Stimulated activated CD4-positive, alpha-beta T cell treated with anti-CD3 and anti-CD28 coated beads, Interleukin-2, amount 100 ng/mL, for 24 hours (primary cell): ENCODE measurements around the gene C20orf204.

Experiments
- DNase-seq, 2 donors: peaks; one replicate each; pipeline ENCODE4 v3.0.0-alpha.2; 2020

C20orf204 gene

DNA sequence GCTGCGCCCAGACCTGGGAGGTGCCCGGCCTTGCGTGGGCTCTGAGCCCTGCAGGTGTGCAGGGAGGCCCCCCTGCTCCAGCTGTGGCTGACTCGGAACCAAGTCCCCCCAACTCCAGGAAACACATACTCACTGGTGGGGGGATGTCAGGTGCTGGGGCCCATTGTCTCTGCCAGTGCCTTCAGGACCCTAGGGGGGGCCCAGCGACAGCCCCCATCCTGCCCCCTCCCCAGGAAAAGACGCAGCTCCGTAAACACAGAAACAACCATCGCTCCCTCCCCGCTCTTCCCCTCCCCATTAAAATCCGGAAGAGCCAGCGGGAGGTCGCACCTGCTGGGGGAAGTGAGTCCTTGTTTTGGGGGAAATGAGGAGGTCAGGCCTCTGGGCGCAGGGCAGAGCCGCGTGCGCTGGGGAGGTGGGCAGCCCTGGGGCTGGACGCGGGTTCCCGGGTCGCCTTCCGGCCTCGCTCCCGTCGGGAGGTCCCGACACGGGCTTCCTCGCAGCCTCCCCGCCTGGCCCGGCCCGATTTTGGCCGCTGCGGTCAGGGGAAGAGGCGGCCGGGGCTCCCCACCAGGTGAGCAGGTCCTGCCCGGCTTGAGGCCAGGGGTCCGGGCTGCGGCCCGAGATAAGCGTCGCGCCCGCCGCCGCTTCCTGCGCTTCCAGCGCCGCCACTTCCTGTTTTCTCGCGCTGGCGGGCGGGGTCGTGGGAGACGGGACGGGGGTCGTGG is 6.2 kb downstream of the C20orf204 start:
- DNase-seq: peak in 1 of 2 donors; percentile 41

DNA sequence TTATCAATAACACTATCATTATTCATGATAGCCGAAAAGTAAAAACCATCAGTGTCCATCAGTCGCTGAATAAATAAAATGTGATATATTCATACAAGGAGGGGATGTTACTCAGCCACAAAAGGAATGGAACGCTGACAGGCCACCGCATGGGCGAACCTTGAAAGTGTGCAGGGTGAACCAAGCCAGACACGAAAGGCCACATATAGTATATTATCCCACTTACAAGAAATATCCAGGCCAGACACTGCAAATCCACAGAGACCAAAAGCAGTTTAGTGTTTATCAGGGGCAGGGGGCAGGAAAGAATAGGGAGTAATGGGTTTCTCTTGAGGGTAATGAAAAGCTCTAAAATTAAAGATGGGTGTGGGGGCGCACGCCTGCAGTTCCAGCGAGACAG is 7.8 kb downstream of the C20orf204 start:
- DNase-seq: no peak

DNA sequence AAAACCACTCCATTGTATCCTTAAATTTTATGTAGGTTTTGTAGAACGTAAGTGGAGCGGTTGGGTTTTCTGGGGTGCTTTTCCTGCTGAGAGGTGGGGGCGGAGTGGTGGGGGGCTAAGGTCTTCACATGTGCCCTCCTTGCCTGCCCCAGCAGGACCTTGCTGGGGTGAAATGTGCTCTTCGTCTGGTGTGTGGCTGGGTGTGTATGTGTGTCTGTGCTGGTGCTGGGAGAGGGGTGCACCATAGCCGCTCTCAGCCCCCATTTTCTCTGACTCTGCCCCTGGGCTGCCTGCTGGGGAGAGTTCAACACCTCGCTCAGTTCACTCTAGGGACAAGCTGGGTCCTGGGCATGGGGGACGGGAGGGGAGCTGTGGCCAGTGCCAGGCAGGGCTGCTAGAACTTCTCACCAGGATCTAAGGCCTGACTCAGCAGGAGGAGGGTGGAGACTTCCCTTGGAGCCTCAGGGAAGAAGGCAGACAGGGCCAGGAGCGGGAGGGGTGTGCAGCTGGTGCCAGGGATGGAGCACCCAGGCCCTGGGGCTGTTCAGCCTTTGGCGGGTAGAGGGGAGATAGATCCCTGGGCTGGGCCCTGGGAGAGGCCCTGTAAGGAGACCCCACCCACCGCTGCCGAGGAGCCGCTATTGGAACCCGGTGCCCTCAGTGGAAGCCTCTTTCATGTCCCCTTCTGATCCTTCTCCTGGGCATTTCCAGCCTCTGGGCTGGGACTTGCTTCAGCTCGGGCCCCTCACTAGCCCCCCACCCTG is 8.7 kb downstream of the C20orf204 start:
- DNase-seq: no peak

DNA sequence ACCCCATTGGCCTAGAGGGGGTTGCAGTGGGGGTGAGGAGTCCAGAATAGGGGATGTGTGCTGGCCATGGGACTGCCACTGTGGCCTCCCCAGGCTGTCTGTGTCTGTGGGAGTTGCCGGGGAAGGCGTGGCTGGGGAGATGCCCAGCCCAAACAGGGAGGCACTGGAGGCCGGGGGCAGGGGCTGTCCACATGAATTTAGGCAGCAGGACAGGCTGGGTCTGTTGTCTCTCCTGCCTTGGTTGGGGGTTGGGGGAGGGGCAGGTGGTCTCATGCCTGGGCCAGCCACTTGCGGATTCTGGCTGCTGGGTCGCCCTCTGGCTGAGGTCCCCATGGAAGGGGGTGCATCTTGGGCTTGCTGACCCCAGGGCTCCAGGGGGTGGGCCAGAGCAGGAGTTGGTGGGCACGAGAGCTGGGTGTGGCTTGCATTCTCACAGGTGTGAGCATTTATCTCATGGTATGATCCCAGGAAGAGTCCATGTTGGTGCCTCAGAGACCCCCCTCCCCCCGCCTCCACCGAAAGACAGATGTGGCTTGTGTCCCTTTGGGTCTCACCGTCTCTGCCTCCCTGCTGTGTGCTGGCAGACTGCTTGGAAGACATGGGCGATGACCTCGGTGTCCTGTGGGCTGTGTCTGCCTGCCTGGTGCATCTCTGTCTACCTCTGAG is 9.5 kb downstream of the C20orf204 start:
- DNase-seq: no peak

DNA sequence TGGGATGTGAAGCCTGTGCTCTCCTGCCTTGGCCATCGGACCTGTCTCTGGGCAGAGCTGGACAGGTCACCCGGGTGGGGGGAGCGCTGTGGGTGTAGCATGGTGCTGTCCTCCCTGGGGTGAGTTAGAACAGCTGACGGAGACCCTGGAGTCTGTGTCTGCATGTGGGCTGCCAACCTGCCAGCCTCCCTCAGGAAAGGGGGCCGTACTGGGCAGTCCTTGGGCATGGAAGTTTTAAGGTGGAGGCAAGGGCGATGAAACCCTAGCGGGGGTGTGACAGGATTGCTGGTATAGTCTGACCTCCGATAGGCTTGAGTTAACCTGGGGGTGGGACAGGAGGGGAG is 11.0 kb downstream of the C20orf204 start:
- DNase-seq: no peak

DNA sequence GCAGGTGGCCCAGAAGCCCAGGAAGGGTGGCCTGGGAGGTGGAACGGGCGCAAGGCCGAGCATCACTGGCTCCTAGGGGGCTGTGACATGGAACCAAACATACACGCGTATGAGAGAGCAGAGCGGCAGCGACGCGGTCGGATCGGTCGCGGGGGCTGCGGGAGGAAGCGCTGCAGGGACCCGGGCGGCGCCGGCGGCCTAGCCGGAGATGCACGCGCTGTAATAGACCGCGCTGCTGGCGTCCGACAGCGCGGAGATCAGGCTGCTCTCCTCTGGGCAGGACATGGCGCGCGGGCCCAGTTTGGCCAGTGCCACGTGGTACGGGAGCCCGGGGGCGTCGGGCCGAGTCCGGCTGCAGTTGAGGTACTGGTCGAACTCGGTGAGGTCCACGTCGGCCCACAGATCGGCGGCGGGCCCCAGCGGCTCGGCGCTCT is 12.0 kb downstream of the C20orf204 start:
- no peak for DNase-seq

DNA sequence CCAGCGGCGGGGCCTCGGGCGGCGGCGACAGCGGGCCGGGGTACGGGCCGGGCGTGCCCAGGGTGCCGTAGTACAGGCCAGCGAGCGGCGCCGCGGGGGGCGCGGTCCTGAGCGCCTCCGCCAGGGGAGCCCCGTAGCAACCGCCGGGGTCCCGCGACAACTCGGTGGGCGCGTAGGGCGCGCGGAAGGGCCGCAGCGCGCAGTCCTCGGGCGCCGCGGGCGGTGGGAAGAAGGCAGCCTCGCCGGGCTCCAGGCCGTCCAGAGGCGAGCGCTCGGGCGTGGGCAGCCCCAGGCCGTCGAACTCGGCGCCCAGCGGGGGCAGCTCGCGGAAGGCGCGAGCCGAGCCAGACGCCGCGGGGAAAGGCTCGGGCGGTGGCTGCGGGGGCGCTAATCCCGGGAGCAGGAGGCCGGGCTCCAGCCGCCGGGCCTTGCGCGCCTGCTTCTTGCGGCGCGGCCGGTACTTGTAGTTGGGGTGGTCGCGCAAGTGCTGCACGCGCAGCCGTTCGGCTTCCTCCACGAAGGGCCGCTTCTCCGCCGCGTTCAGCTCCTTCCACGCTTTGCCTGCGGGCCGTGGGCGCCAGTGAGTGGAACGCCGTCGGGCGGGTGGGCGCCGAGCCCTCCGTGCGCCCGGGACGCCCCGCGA is 12.5 kb downstream of the C20orf204 start:
- DNase-seq: no peak

DNA sequence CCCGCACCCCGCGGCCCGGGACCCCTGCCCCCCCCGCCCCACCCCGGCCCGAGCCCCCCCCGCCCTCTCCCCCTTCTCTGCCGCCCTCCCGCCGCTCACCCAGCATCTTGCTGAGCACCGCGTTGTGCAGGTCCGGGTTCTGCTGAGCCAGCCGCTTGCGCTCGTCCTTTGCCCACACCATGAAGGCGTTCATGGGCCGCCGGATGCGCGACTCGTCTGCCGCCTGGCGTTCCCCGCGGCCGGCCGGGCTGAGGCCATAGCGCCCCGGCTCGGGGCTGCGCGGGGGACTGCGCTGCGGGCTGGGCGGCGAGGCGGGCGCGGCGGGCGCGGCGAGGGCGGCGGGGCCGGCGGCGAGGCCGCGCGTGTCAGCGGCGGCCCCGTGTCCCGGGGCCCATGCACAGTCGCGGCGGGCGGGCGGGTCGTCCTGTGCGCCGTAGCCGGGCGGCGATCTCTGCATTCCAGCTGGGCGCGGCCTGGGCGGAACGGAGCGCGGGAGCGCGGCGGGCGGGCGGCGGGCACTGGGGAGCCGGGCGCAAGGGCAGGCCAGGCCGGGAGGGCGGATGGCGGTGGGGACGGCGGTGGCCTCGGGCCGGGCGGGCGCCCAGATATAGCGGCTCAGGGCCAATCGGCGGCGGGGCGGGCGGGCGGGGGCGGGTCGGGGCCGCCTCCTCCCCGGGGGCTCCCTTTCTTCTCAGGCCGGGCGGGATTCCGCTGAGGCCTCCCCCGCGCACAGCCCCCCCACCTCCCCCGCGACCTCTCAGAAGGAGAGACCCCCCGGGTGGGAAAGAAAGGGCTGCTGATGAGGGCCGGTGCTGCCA is 13.3 kb downstream of the C20orf204 start, which contains the start of gene SOX18:
SOX18 (minus strand) TSS at position 580 of the 818 bp plus-strand sequence; CDS start at position 457, 123 bp downstream.
- DNase-seq: peak in 1 of 2 donors; percentile 60

DNA sequence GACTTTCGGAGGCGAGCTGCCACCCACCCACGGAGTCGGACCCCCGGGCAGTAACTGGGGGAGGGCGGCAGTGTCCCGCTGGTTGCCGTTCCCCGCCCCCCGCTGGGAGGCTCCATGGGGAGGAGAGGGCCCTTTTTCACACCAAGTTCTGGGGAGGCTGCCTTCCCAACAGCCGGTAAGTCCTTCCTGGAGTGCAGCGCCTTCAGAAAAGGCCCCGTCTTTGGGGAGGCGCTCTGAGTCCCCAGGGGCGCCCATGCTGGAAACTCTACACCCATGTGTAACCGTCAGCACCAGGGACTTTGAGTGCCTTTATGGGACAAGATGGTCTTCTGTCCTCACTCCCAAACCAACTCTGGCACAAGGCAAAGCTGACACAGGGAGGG is 13.9 kb downstream of the C20orf204 start:
- DNase-seq: no peak

DNA sequence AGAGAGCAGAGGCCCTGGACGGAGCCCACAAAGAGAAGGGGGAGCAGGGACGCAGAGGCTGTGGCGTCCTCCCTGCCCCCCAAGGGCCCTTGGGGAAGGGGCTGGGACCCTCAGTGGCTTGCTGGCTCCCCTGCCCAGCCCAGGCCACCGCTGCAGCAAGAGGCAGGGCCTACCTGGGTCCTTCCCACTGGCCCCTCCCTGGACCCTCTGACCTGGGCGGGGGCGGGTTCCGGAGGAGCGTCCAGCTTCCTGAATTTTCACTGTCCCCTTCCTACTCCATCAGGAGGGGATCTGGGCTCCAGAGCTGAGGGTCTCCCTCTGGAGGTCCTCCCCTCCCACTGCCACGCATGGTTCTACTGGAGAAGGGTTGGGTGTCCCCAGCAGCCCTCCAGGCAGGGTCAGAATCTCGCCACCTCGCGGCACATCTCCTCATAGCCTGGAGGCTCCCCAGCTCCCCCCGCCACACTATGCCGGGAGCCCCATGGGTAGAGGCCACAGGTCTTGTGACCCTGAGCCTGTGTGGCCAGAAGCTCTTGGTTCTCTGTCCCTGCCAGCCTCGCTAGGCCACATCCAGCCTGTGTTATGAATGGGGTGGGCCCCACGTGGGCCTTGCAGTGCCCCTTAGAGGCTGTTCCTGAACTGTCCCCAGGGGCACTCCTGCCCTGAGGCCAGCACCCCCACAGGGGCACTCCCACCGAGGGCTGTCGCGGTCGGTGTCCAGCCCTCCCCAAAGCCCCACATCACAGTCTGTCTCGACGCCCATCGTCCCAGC is 14.5 kb downstream of the C20orf204 start:
- DNase-seq: no peak

DNA sequence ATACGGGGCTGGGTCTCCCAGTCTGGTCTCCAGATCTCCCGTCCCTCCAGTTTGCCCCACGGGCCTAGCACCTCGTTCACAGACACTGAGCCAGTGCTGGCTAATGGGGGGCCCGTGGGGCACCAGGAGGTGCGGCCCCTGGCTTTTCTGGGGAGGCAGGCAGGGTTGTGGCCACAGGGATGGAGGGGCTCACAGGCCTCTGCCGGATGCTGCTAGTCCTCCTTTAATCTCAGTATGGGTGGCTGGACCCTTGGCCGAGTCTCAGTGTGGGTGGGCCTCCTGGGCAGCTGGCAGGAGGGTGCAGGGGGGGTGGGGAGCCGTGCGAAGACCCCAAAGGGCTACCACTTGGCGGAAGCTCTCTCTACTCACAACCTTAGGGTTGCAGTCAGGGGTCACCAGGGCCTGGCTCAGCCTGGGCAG is 15.1 kb downstream of the C20orf204 start:
- no peak for DNase-seq

DNA sequence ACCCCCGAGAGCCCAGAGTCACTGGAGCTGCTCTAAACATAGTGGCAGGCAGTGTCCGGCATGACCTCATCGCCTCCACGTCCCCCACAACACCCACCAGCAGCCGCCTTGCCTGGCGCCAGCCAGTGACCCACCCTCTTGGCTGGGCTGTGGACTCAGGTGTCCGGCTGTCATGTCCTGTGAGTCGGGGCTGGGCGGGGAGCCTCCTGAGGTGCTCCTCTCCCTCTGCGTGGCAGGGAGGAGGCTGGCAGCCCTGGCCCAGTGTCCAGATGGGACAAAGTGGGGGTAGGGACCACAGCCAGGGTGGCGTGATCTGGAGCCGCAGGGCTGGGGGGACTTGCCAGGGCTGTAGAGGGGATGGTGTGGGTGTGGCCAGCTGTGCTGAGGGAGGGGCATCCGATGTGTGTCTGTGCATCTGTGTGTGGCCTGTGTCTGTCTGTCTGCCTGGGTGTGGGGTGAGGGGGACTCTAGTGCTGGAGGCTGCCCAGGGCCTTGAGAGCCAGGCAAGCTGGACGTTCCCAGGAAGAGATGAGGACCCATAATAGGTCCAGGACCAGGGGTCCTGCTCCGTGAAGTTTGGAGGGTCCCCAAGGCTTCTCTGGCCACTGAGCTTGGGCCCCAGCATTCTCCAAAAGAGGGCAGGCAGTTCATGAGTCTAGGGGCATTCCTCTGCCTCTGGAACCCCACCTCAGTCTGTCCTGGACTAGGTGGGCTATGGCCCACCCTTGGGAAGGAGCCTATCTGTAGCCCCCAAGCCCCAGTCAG is 15.8 kb downstream of the C20orf204 start:
- no peak for DNase-seq

DNA sequence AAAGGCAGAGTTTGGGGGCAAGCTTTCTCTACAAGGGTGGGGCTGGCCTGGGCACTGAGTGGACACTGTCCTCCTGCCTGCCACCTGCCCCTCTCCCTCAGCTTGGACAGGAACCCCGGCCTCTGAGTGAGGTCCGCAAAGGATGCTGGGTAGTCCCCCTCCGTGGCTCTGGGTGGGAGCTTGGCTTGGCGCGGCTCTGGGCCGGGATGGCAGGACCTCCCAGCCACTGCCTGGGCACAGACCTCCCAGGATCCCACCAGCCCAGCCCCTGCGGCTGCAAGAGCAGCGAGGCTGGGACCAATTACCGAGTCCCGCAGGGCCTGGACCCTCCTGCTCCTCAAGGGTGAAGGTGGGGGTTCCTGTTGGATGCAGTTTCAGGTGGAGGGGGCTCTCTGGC is 16.3 kb downstream of the C20orf204 start:
- DNase-seq: no peak

DNA sequence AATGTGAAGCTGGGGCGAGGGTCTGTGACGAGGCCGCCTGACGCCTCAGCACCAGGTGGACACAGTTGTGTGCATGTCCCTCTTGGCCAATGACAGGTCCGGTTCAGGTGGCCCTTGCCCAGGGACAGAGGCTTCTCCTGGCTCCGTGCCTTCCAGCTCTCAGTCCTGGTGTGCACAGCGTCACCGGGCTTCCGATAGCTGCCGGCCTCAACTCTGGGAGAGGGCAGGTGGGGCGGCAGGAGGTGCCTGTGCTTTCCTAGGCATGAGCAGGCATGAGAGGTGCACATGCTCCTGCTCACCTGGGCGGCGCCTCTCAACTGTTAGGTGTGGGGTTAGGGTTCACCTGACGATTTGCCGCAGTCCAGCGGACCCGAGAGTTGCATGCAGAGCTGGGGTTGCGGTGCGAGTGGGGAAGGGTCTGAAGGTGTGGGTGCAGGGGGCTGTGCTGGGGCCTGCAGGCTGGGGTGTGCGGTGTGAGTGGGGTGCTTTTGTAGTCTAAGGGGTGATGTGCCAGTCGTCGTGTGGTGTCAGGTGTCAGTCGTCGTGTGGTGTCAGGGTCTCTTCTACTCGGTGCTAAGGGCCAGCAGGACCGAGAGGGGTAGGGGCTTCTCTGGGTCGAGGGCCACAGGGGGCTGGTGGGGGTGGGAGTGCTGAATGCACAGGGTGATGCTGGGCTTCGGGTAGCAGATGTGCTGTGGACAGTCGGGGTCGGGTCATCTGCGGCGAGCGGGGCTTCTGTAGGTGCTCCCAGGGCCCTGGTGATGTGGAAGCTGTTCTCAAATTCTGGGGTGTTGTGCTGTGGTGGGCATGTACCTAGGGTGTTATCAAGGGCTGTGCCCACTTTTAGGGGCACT is 17.2 kb downstream of the C20orf204 start:
- no peak for DNase-seq

DNA sequence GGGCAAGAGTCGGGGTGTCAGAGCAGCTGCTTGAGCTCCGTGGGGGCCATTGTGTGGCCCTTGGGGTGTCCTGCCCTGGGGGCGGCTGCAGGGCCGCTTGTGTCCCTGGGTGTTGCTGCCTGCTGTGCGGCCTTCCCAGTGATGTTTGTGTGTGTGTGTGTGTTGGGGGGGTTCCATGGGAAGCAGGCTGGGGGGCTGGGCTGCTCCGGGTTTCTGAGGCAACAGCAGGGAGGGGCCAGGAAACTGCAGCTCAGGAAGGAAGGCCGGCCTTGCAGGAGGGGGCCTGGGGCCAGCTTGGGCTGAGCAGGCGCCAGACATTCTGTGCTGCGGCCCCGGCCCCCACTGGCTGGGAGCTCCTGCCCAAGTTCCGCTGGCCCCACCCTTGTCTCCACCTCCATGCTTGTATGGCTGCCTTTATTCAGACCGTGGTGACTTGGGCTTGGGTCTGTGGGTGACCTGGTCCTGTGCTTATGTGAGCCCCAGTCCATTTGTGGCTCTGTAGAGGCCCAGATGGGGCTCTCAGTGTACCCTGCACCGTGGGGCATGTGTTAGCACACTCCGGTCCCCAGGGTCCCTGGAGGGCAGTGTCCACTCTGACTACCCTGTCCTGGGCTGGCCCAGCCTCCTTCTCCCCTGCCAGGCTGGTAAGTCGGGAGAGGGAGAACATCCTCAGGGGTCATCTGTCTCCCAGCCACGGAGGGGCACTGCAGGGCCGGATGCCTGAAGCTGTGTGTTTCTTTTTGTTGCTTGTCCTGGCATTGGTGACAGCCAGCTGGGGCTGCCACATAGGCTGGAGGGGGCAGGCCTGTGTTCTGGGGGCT is 18.1 kb downstream of the C20orf204 start:
- DNase-seq: no peak

DNA sequence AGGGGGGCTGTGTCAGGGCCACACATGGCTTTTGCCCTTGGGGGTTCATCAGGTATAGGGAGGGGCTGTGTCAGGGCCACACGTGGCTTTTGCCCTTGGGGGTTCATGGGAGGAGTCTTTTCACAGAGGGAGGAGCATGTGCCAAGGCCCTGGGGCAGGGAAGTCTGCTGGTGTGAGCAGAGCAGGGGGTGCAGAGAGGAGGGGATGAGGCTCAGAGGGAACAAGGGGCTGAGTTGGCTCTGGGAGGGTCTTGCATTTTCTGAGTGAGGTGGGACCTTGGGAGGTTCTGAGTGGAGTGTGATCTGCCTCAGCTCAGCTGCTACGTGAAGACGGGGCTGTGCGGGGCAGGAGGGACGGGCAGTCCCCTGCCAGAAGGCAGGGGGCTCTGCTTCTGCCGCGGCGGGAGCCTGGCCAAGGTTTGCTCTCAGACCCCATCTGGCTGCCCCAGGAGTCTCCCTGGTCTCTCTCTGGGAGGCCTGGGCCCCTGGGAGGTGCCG is 19.5 kb downstream of the C20orf204 start:
- no peak for DNase-seq

DNA sequence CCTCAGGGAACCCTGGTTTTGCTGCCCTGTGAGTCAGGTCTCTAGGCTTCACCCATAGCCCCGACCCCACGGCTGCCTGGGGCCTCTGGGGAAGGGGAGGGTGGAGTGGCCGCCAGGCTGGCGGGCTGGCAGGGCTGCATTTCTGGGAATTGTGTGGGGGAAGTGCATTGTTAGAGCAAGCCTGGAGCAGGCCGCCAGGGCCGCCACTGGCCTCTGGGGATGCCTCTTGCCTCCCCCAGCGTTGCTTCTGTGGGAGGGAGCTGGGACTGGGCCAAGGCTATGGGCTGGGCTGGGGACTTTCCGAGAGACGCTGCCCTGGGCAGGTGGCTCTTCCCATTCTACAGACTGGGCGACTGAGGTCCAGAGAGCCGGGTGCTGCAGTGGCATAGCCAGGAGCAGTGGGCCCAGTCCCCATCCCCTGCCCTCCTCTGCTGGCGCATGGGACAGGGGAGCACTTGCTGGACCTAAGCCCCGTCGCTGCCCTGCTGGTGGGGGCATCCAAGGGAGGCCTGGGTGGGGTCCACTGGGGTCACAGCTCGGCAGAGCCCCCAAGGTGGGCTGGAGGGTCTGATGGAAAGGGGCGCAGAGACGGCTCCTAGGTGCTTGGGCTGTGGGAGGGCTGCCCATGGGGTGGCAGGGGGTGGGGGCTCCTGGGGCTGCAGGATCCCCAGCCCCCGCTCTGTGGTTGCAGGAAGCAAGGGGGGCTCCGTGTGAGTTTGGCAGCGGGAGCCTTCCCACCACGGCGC is 20.1 kb downstream of the C20orf204 start:
- no peak for DNase-seq

DNA sequence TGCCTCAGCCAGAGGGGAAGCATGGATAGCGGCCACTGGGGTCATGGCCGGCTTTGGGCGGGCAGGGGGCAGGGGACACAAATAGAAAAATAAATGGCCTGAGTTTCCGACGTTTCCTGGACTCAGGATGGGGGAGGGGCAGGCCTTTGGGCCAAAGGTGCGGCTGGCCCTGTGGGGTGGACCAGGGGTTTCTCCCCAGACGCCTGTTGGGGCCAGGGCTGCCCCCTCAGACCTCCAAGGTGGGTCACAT is 20.6 kb downstream of the C20orf204 start:
- no peak for DNase-seq
